GM18526 (cell line): ENCODE results near the gene FAM3C.

Experiments
- POLR2A ChIP-seq: IDR thresholded peaks from 3 replicates; pipeline ENCODE4 v1.6.1; 2011; ENCODE audit not compliant: insufficient read length; ENCODE audit errors: extremely low read depth

The FAM3C gene

DNA sequence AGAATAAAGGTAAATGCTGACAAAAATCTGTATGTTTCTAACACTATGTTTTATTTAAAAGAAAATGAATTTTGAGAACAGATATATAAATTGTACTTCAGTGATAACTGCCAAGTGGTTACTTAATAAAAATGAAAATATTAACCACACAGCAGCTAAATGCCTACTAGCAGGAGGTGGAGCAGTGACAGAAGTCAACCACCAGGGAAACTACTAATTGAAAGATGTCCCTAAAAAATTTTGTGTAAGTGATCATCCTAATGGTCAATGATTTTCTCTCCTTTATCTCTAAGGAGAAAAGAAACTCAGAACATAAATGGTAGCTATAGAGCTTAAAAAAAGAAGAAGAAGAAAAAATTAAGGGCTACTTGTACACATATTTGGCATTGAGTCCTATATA is 44.4 kb downstream of the FAM3C start:
- no peak for TF ChIP-seq POLR2A

DNA sequence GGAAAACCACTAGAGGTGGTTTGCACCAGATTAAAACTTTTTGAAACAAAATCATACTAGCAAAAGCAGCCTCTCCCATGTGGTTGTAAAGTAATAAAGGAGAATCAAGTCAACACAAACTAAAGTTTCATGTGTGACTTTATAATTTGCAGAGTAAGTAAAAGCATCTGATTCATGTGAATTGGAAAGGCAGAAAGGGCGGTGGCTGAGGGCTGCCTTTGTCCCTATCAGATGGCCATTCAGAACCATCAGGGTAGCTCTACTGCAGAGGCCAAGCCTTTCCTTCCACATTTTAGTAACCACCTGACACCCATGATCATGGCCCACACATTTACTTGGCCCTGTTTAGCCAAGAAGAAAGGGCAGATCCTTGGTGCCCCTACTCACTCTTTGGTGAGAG is 51.6 kb downstream of the FAM3C start:
- TF ChIP-seq POLR2A = no peak

DNA sequence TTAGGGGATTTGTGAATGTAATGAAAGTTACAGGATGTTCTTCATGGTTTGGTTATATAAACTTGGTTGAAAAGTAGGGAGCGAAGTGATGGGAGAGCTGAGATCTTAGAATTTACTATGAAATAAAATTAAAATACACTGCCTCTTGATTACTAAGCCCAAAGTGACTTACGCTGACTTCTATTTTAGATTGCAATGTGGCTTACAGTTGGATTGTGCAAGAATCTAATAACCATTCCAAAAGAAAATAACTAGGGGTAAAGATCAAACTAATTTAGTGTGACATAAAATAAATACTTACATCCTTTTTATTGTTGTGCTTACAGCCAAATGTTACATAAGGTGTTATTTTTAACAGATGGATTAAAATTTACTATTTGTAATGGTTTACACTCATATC is 52.0 kb downstream of the FAM3C start:
- no peak for TF ChIP-seq POLR2A

DNA sequence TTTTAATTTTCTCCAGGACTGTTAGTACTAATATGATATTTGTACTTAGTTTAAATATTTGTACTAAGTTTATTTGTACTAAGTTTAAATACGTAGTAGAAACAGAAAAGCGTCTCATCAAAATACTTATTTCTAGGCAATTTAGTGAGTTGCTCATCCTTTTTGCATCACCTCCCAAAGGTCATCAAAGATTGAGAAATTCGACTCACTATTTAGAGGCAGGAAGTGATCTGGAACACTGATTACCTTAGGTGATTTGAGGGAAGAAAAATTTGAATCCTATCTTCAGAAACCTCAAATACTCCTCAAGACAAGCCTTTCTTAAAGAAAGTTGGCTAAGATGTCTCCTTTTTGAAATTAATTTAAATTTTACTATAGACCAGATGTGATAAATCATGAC is 52.8 kb downstream of the FAM3C start:
- TF ChIP-seq POLR2A = no peak

DNA sequence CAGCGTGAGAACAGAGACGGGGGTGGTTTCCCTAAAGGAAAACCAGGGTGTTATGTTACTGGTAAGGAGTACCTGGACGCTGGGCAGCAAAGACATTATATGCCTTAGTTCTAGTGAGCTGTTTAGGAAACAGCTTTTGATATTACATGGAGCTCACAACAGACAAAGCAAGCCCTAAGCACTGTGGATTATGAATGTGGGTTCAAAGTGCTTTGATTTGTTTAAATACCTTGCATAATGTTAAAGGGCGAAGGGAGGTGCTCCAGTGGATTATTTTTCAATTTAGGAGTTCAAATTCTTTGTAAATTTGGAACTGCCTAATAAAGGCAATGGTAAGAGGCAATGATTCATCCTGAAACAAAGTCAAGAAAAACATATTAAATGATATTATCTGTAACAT is 53.5 kb downstream of the FAM3C start:
- no peak for TF ChIP-seq POLR2A

DNA sequence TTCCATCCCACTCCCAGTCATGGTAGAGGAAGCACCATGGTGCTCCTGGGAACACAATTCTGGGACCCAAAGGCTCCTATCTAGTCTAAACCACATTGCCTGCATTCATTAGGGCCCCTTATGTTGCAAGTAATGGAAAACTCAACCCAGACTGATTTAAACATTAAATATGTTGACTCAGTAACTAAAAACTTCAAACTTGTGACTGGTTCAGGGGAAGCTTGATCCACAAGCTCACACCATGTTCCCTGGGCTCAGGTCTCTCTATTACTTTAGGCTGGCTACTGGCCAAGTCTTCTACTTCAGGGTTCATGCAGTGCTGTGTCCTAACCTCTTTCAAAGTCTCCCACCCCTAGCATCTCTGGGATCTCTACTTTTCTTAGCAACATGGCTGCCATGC is 54.2 kb downstream of the FAM3C start:
- TF ChIP-seq POLR2A = no peak

DNA sequence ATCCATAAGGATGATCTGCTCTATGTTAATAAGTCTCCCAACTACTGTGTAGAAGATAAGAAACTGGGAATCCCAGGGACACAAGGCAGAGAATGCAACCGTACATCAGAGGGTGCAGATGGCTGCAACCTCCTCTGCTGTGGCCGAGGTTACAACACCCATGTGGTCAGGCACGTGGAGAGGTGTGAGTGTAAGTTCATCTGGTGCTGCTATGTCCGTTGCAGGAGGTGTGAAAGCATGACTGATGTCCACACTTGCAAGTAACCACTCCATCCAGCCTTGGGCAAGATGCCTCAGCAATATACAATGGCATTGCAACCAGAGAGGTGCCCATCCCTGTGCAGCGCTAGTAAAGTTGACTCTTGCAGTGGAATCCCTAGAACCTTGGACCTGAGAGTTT is 57.0 kb downstream of the FAM3C start:
- no peak for TF ChIP-seq POLR2A

DNA sequence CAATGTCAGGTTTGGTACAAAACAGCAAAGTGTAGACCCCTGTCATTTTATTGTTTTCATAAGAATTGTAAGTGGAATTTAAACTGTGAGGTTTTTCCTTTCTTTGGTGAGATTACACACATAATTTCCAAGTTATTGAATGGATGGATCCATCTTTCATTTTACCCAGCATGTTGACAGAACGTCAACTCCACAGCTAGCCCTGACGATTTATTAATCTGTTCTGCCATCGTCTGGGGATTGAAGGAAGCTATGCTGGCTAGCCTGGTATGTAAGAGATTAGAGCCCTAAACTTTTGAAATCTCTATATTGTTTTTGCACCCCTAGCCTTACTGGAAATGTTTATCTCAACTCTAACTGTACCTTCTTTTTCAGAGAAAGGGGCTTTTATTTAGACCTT is 58.7 kb downstream of the FAM3C start:
- TF ChIP-seq POLR2A = no peak

DNA sequence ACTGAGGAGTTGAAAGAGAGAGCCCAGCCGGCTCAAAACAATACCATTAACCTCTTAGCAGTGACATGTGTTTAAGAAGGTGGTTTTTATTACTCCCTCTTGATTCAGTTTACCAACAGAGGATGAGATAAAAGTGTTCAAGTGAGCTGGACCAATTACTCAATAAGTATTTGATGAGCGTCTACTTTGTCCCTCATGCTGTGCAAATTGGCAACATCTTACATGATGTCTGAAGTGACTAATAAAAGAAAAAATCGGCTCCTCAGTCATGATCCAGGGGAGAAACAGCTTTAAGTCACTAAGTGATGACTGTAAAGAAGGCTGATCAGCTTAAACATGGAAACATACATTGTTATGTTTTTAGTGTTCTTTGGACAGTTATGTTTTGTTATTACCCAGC is 59.5 kb downstream of the FAM3C start:
- TF ChIP-seq POLR2A = no peak

DNA sequence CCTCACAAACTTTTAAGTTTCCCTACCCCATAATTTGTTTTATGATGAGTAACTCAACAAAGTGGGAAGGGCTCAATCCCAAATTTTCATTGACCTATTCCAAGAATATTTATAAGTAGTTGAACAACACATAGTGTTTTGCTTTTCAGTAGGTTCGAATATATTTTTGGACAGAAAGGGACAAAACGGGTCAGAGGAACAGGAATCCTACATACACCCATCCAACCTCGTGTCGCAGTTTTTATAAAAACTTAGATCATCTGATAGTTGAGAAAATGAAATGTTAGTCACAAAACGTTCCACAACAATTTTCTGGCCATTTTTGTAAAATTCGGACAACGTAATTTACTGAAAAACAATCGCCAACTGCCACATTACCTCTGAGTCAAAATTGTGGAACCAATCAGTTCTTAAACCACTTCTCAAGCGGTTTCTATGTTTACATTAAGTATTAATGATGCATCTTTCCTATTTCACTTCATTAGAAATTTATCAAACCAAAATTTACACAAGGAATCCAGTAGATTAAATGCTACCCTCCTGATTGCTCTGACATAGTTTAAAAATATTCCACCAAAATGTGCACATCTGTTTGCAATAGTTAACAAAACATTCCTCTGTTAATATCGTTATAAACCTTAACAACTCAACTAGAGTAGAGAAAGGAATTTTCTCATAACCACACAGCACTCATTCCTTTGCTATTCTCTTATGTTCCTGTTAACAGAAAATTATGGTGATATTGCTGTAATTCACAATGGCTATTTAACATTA is 61.0 kb downstream of the FAM3C start:
- TF ChIP-seq POLR2A = no peak

DNA sequence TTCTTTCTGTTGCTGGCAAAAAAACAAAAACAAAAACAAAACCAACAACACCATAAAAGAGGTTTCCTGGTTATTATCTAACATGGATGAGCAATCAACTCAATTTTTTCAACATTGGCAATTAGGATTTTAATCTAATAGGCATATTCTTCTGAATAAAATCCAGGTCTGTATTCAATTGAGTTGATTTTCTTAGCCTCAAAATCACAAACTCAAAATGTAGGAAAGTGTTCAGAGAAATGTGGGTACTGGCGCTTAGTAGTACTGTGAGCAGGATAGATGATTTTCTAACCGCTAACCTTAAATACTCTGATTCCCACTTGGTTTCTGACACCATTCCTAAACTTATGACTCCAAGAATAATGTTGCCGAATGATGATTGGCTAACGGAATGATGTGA is 61.7 kb downstream of the FAM3C start:
- TF ChIP-seq POLR2A = no peak

DNA sequence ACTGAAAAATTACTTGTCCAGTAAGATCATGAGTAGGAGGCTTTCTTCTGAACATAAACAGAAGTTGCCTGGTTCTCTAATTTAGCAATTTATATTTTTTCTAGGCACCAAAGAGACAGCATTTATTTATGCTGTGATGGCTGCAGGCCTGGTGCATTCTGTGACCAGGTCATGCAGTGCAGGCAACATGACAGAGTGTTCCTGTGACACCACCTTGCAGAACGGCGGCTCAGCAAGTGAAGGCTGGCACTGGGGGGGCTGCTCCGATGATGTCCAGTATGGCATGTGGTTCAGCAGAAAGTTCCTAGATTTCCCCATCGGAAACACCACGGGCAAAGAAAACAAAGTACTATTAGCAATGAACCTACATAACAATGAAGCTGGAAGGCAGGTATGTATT is 64.5 kb downstream of the FAM3C start:
- no peak for TF ChIP-seq POLR2A

DNA sequence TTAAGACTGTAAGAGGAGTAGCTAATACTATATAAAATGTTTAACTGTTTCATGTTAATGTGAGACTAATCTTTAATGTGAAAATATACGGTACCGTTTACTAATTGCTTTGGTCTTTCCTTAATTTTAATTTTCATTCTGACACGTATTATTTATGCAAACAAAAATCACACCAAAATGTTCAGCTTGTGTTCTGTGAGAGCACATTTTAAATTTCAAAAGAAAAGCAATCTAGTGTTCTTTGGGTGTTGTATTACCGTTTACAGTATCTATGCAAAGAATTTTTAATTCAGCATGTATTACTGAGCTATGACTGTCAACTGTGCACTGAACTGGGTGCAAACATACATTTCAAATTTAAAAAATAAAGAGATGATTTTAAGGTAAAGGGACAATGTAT is 65.1 kb downstream of the FAM3C start:
- no peak for TF ChIP-seq POLR2A

DNA sequence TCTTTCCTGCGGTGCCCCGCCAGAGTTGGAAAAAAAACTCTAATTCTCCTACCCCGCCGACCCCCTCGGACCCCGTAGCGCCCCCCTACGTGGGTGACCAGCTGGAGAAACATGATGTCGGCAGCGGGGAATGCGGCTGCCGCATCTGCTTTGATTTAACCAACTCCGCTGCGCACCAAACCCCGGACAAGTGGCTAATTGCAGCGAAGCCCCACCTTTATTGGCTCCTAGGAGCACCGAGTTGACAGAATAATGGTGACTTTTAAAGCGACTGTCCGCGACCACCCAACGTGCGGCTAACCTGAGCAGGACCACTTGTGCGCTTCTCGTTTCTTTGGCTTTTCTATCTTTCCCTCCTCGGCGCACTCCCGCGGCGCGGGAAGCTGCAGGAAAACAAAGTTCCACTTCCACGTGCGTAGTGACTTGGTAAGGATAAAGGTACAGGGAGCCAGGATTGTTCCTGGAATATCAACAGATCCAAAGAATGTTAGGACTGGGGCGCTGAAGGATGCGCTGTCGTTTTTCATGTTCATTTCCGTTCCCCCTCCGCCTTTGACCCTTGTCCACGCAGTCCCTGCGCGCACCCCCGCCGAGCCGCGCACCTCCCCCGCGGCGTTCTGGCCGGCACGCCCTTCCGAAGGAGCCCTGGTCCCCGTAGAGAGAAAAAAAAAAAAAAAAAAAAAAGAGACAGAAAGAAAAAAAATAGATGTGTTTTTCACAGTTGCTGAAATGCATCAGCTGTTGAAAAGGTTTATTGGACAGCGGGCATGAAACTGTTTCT is 65.9 kb downstream of the FAM3C start:
- no peak for TF ChIP-seq POLR2A

DNA sequence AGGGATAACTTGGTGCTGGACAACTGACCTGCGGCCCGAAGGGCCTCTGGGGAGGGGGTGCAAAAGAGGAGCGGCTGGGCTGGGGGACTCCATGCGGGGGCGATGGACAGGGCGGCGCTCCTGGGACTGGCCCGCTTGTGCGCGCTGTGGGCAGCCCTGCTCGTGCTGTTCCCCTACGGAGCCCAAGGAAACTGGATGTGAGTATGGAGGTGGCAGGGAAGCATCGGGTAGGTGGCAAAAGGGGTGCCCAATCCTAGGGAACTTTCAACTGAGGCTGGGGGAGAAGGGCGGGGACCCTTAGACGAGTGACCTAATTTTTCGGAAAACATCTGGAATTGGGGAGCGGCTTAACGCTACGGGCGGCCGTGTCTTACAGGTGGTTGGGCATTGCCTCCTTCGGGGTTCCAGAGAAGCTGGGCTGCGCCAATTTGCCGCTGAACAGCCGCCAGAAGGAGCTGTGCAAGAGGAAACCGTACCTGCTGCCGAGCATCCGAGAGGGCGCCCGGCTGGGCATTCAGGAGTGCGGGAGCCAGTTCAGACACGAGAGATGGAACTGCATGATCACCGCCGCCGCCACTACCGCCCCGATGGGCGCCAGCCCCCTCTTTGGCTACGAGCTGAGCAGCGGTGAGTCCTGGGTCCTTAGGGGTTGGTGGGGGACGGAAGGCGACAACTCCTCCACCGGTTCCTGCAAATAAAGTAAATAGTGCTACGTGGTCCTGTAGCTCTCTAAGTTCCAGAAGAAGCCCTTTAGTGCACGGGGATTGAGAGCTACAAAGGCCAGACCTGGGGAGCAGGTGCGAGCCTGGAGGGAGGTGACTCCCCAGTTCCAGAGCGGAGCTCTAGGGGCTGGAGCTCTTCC is 66.7 kb downstream of the FAM3C start:
- no peak for TF ChIP-seq POLR2A

DNA sequence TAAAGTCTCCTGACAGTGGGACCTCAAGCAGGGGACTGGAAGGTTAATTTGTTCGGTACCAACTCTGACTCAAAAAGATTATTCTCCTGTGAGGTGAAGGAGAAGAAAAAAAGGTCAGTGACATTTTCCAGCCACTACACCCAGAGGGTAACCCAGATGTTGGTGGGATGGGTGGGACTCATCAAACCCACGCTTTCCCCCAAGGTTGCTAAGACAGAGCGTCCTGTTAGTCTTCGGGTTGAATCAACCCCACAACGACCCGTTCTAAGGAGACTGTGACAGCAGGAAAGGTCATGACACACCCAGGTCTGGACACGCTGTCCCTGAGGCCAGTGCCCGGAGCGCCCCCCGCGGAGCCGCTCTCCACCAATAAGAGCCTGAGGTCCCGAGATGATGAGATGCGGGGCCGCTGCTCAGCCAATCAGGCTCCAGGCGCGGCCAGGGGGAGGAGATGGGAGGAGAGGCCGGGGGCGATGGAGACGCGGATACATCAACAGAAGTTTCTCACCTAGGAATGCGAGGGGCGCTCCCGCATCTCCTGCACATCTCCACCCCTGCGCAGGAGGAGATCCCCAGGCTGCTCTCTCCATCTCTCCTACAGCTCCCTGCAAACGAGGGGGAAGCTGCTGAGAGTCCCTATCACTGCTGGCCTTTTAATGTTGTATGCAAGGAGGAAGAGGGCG is 67.5 kb downstream of the FAM3C start, which contains the start of gene WNT16:
TSS of gene WNT16 (plus strand) at position 493 of the 683 bp plus-strand sequence. CDS start 293 bp downstream, outside the sequence.
- no peak for TF ChIP-seq POLR2A

DNA sequence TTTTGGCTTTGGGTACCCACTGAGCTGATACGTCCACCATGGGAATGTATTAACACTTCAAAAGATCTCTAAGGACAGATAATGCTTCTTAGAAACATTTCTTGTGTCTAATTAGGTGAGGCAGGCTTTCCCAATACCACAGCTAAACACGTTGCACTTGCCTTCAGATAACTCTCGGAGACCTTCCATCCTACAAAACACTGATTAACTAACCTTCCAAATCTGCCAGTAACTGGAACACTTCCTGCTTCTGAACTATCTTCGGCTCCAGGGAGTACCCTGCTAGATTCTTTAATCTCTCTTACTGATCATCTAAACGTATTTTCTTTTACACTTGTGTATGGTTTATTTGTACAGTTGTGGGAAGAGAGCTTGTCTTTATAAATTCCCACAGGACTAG is 68.4 kb downstream of the FAM3C start:
- no peak for TF ChIP-seq POLR2A
